ENCODE measurements around the gene TAF7.
"Not testable (repeated sequence)": the region's sequence is repeated elsewhere in the genome, so short reads cannot be mapped to it uniquely, and the experiment has no call there.

The TAF7 gene

GRCh38 chr5:141338538-141339306, 18.1 kb upstream of the TAF7 start, which contains the start of gene PCDHGA2:
PCDHGA2 (plus strand) TSS chr5:141338760.
- DNase-seq (ENCODE audit: low read depth in 2 of 2): no peak

GRCh38 chr5:141332571-141332970, 12.0 kb upstream of the TAF7 start:
- not testable (repeated sequence) for DNase-seq (ENCODE audit: low read depth in 2 of 2)

GRCh38 chr5:141330299-141331080, 9.9 kb upstream of the TAF7 start, which contains the start of gene PCDHGA1:
PCDHGA1 (plus strand) TSS chr5:141330514.
- DNase-seq (ENCODE audit: low read depth in 2 of 2): no peak

- no peak for DNase-seq (ENCODE audit: low read depth in 2 of 2)
Measured at GRCh38 chr5:141328231-141328630, 7.6 kb upstream of the TAF7 start.

- peak in 1 of 2 donors; percentile 27 for DNase-seq (ENCODE audit: low read depth in 2 of 2)
Measured at GRCh38 chr5:141326088-141326854, 5.7 kb upstream of the TAF7 start.

GRCh38 chr5:141322261-141322660, 1.7 kb upstream of the TAF7 start:
- no peak for DNase-seq (ENCODE audit: low read depth in 2 of 2)

- no peak for DNase-seq (ENCODE audit: low read depth in 2 of 2)
Measured at GRCh38 chr5:141319699-141320098, 885 bp downstream of the TAF7 start.

- no peak for DNase-seq (ENCODE audit: low read depth in 2 of 2)
Measured at GRCh38 chr5:141319202-141319601, 1.4 kb downstream of the TAF7 start.

GRCh38 chr5:141316963-141317362, 3.6 kb downstream of the TAF7 start:
- not testable (repeated sequence) for DNase-seq (ENCODE audit: low read depth in 2 of 2)

- no peak for DNase-seq (ENCODE audit: low read depth in 2 of 2)
Measured at GRCh38 chr5:141313711-141314110, 6.9 kb downstream of the TAF7 start.

- DNase-seq (ENCODE audit: low read depth in 2 of 2): no peak
Measured at GRCh38 chr5:141306630-141307029, 14.0 kb downstream of the TAF7 start.

GRCh38 chr5:141303756-141304155, 16.8 kb downstream of the TAF7 start, which contains the start of gene SLC25A2:
SLC25A2 (minus strand) TSS chr5:141304049; CDS start chr5:141303865, 184 bp downstream.
- DNase-seq (ENCODE audit: low read depth in 2 of 2): no peak

GRCh38 chr5:141298376-141298775, 22.2 kb downstream of the TAF7 start:
- DNase-seq (ENCODE audit: low read depth in 2 of 2): no peak

- no peak for DNase-seq (ENCODE audit: low read depth in 2 of 2)
Measured at GRCh38 chr5:141272906-141273305, 47.7 kb downstream of the TAF7 start.

- no peak for DNase-seq (ENCODE audit: low read depth in 2 of 2)
Measured at GRCh38 chr5:141269195-141269594, 51.4 kb downstream of the TAF7 start.

Measured in stimulated activated CD4-positive, alpha-beta T cell treated with anti-CD3 and anti-CD28 coated beads, Interleukin-1b, Interleukin-23, amount 100 ng/mL, for 1 hour (primary cell).